ENCODE measurements around the gene PCDH9.

DNA sequence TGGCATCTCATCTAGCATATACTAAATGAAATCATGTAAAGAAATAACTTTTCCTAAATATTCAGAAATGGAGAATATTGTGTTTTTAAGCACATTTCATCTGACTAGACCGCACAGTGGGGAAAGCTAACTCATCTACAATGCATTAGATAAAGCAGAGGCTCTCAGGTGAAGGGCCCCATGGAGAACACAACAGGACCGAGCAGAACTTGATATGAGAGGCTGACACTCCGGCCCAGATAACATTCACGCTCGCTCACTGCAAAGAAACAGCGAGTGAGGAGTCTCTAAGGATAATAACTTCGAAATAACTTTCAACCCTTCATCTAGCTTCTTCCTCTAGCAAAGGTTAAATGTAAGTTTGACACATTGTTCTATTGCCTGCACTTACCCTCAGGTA, 130.6 kb downstream of the PCDH9 start:
- TF ChIP-seq ZNF274 (IDR thresholded peaks at IDR 0.05; ENCODE audit: low read depth, low read length) (no peak), YY1 (IDR thresholded peaks at IDR 0.05; ENCODE audit: insufficient read depth, insufficient read length) (no peak), SUZ12 (IDR thresholded peaks at IDR 0.05; ENCODE audit: extremely low read depth, insufficient read depth, insufficient read length) (no peak)

Data from NT2/D1 (cell line).